Neuronal stem cell (in vitro differentiated cells): ENCODE results near the gene KIAA0930.
"Not testable (repeated sequence)": the region's sequence is repeated elsewhere in the genome, so short reads cannot be mapped to it uniquely, and the experiment has no call there.

ENCODE experiments used
- DNase-seq: peaks from one replicate; pipeline ENCODE4 v3.0.0-alpha.2; 2013; ENCODE audit warnings: low spot score
- H2AFZ ChIP-seq: one replicate; pipeline ENCODE4 v1.6.1; 2013; ENCODE audit warnings: mild to moderate bottlenecking, low read length, inconsistent platforms
- H2AK5ac ChIP-seq: 2 replicates; pipeline ENCODE4 v1.6.1; 2013; ENCODE audit warnings: low read depth, mild to moderate bottlenecking, inconsistent platforms, low read length, moderate library complexity, mixed read lengths
- H2BK120ac ChIP-seq: 2 replicates; pipeline ENCODE4 v1.6.1; 2013; ENCODE audit warnings: low read depth, mild to moderate bottlenecking, inconsistent platforms, low read length, moderate library complexity, mixed read lengths
- H2BK12ac ChIP-seq: one replicate; pipeline ENCODE4 v1.6.1; 2013; ENCODE audit warnings: low read length, inconsistent platforms
- H2BK15ac ChIP-seq: 2 replicates; pipeline ENCODE4 v1.6.1; 2013; ENCODE audit warnings: mild to moderate bottlenecking, low read length, inconsistent platforms, mixed read lengths
- H2BK5ac ChIP-seq: one replicate; pipeline ENCODE4 v1.6.1; 2013; ENCODE audit warnings: inconsistent platforms, mild to moderate bottlenecking, low read length, moderate library complexity
- H3K14ac ChIP-seq: one replicate; pipeline ENCODE4 v1.6.1; 2013; ENCODE audit warnings: low read length, inconsistent platforms
- H3K18ac ChIP-seq: 2 replicates; pipeline ENCODE4 v1.6.1; 2013; ENCODE audit warnings: low read length, inconsistent platforms
- H3K23ac ChIP-seq: 2 replicates; pipeline ENCODE4 v1.6.1; 2013; ENCODE audit warnings: low read depth, mild to moderate bottlenecking, mixed read lengths, low read length, inconsistent platforms; ENCODE audit not compliant: poor library complexity
- H3K27ac ChIP-seq: replicated peaks from 3 replicates; pipeline ENCODE4 v1.5.1; 2013; ENCODE audit warnings: low read length, inconsistent platforms
- H3K27me3 ChIP-seq, 3 experiments: 2 replicates each; pipeline ENCODE4 v1.6.1; 2013; ENCODE audit warnings: low read length in 3 of 3, mild to moderate bottlenecking in 2 of 3, inconsistent platforms in 1 of 3, low read depth in 1 of 3, mixed read lengths in 1 of 3, moderate library complexity in 1 of 3; ENCODE audit not compliant: control insufficient read depth in 3 of 3, insufficient read depth in 3 of 3
- H3K36me3 ChIP-seq, 2 donors: replicated peaks in 1 of 2; 2 replicates each; pipeline ENCODE4 v1.6.1; 2013; ENCODE audit warnings: low read length in 2 of 2; ENCODE audit not compliant: control insufficient read depth in 2 of 2, insufficient read depth in 2 of 2
- H3K4ac ChIP-seq: 2 replicates; pipeline ENCODE4 v1.6.1; 2013; ENCODE audit warnings: inconsistent platforms, mild to moderate bottlenecking, low read length, moderate library complexity
- H3K4me1 ChIP-seq, 2 donors: 1 replicate in 1 of 2; 2 replicates in 1 of 2; pipeline ENCODE4 v1.6.1; 2013; ENCODE audit warnings: low read length in 2 of 2, low read depth in 1 of 2; ENCODE audit not compliant: control insufficient read depth in 2 of 2, insufficient read depth in 1 of 2
- H3K4me2 ChIP-seq: one replicate; pipeline ENCODE4 v1.6.1; 2013; ENCODE audit warnings: mild to moderate bottlenecking, low read length, inconsistent platforms; ENCODE audit not compliant: insufficient read depth, poor library complexity, severe bottlenecking
- H3K4me3 ChIP-seq, 2 donors: 2 replicates each; pipeline ENCODE4 v1.5.1; 2013; ENCODE audit warnings: low read length in 2 of 2, mild to moderate bottlenecking in 2 of 2, inconsistent platforms in 1 of 2, moderate library complexity in 1 of 2
- H3K79me1 ChIP-seq: one replicate; pipeline ENCODE4 v1.6.1; 2013; ENCODE audit warnings: low read depth, mild to moderate bottlenecking, inconsistent platforms, low read length, moderate library complexity
- H3K9ac ChIP-seq: one replicate; pipeline ENCODE4 v1.6.1; 2013; ENCODE audit warnings: mild to moderate bottlenecking, low read depth, low read length, inconsistent platforms; ENCODE audit not compliant: poor library complexity
- H3K9me3 ChIP-seq, 2 donors: replicated peaks in 1 of 2; 2 replicates each; pipeline versions ENCODE3 to v1.6.1; 2013; ENCODE audit warnings: low read length in 2 of 2, mild to moderate bottlenecking in 2 of 2, inconsistent platforms in 1 of 2, low read depth in 1 of 2, mixed read lengths in 1 of 2, moderate library complexity in 1 of 2; ENCODE audit not compliant: control insufficient read depth in 2 of 2, insufficient read depth in 1 of 2
- H4K8ac ChIP-seq: one replicate; pipeline ENCODE4 v1.6.1; 2013; ENCODE audit warnings: low read depth, mild to moderate bottlenecking, inconsistent platforms, low read length, moderate library complexity
- H4K91ac ChIP-seq: one replicate; pipeline ENCODE4 v1.6.1; 2013; ENCODE audit warnings: low read length, low read depth, mild to moderate bottlenecking, inconsistent platforms; ENCODE audit not compliant: poor library complexity
- WGBS, 2 donors: extraction: QIAGEN DNeasy Blood & Tissue Kit; methylation state at CpG; one replicate each; pipeline ENCODE4 v1.1.7; 2013; ENCODE audit warnings: missing lambda C conversion rate in 2 of 2, mixed read lengths in 1 of 2; ENCODE audit not compliant: insufficient read length in 2 of 2, insufficient replicate concordance in 1 of 2; ENCODE audit errors: extremely low coverage in 2 of 2; 5-methylcytosine and 5-hydroxymethylcytosine counted together

Gene KIAA0930

GRCh38 chr22:45277720-45278119, 37.0 kb upstream of the KIAA0930 start:
- WGBS, 2 donors = no CpG with 5 or more reads among the region's 7 CpGs
- Histone ChIP-seq H3K14ac (peak overlapping the region; percentile 21), H3K27me3 (peaks cover 0 to 25% (median 1%) of the 10 kb centered on the region in 3 experiments)
- not testable (repeated sequence) for H2BK5ac ChIP-seq, H3K9ac ChIP-seq, H3K79me1 ChIP-seq, H4K91ac ChIP-seq, DNase-seq, H3K27ac ChIP-seq, H3K4me1 ChIP-seq, H3K36me3 ChIP-seq, H2AK5ac ChIP-seq, H2AFZ ChIP-seq, H3K18ac ChIP-seq, H3K9me3 ChIP-seq, H2BK15ac ChIP-seq, H3K4me3 ChIP-seq, H2BK12ac ChIP-seq, H2BK120ac ChIP-seq, H3K23ac ChIP-seq, H3K4me2 ChIP-seq, H3K4ac ChIP-seq, H4K8ac ChIP-seq

GRCh38 chr22:45276507-45277105, 35.9 kb upstream of the KIAA0930 start:
- Histone ChIP-seq H3K27me3 (peaks cover 0 to 31% (median 1%) of the 10 kb centered on the region in 3 experiments), H3K79me1 (no peaks in the 10 kb centered on the region), H3K14ac (no peak overlapping the region), H3K4ac (no peak overlapping the region), H2BK5ac (no peak overlapping the region), H2BK15ac (no peak overlapping the region), H2AFZ (no peak overlapping the region), H3K4me1 (peaks cover 1 to 2% of the 10 kb centered on the region in 2 donors), H3K27ac (no peak overlapping the region), H2BK120ac (no peak overlapping the region), H2BK12ac (no peak overlapping the region), H3K9ac (no peak overlapping the region), H3K18ac (peak overlapping the region; percentile 24), H4K8ac (no peak overlapping the region), H3K23ac (no peak overlapping the region), H2AK5ac (no peak overlapping the region), H3K9me3 (no peaks in the 10 kb centered on the region), H4K91ac (no peak overlapping the region), H3K4me2 (no peak overlapping the region), H3K36me3 (no peaks in the 10 kb centered on the region), H3K4me3 (no peak overlapping the region)
- WGBS, 2 donors = no CpG with 5 or more reads among the region's 12 CpGs
- no peak for DNase-seq

- no peak overlapping the region for H2BK120ac ChIP-seq
- H2BK5ac ChIP-seq = no peak overlapping the region
- H4K91ac ChIP-seq = no peak overlapping the region
- H3K23ac ChIP-seq = no peak overlapping the region
- peaks cover 0 to 55% (median 9%) of the 10 kb centered on the region in 3 experiments for H3K27me3 ChIP-seq
- WGBS, 2 donors = no CpG with 5 or more reads among the region's 15 CpGs
- peaks cover 1% of the 10 kb centered on the region for H3K79me1 ChIP-seq
- no peaks in the 10 kb centered on the region for H3K36me3 ChIP-seq
- H3K4me3 ChIP-seq = no peak overlapping the region
- H3K4me1 ChIP-seq = peaks cover 5 to 11% of the 10 kb centered on the region in 2 donors
- no peak for DNase-seq
- no peak overlapping the region for H3K18ac ChIP-seq
- no peak overlapping the region for H3K9ac ChIP-seq
- H2BK15ac ChIP-seq = no peak overlapping the region
- H2AFZ ChIP-seq = no peak overlapping the region
- H3K4me2 ChIP-seq = no peak overlapping the region
- H3K4ac ChIP-seq = no peak overlapping the region
- no peak overlapping the region for H3K27ac ChIP-seq
- H4K8ac ChIP-seq = no peak overlapping the region
- no peaks in the 10 kb centered on the region for H3K9me3 ChIP-seq
- no peak overlapping the region for H3K14ac ChIP-seq
- H2AK5ac ChIP-seq = no peak overlapping the region
- H2BK12ac ChIP-seq = no peak overlapping the region
Measured at GRCh38 chr22:45273452-45274075, 32.9 kb upstream of the KIAA0930 start.

- Histone ChIP-seq H4K91ac (no peak overlapping the region), H3K27me3 (peaks cover 0 to 55% (median 8%) of the 10 kb centered on the region in 3 experiments), H3K36me3 (no peaks in the 10 kb centered on the region), H3K18ac (peak overlapping the region; percentile 8), H2AK5ac (no peak overlapping the region), H2AFZ (no peak overlapping the region), H3K4me1 (peaks cover 5 to 11% of the 10 kb centered on the region in 2 donors), H2BK12ac (no peak overlapping the region), H2BK5ac (no peak overlapping the region), H3K4ac (no peak overlapping the region), H3K9me3 (no peaks in the 10 kb centered on the region), H3K4me2 (no peak overlapping the region), H2BK15ac (no peak overlapping the region), H3K27ac (no peak overlapping the region), H3K4me3 (no peak overlapping the region), H2BK120ac (no peak overlapping the region), H4K8ac (no peak overlapping the region), H3K79me1 (peaks cover 1% of the 10 kb centered on the region), H3K14ac (peak overlapping the region; percentile 63), H3K23ac (no peak overlapping the region), H3K9ac (no peak overlapping the region)
- no peak for DNase-seq
- WGBS, 2 donors = no CpG with 5 or more reads among the region's 7 CpGs
Measured at GRCh38 chr22:45272498-45272897, 31.8 kb upstream of the KIAA0930 start.
